Measurements from ENCODE around the gene ST13. TPM values are rescaled to one million over a fixed set of nuclear protein-coding genes. Genes with fewer than 3 reads are reported as not detected.
A peak's percentile ranks its signal among the peaks of the same experiment; 100 is the strongest.

ST13 gene
- polyA plus RNA-seq (2013, experiment 1 of 2): 202 TPM
- polyA plus RNA-seq (2013, experiment 2 of 2): 236 TPM

- Histone ChIP-seq H3K36me3 (ENCODE audit: insufficient read depth, low read length) (peaks cover 47% of the 10 kb centered on the region), H3K4me1 (ENCODE audit: insufficient read depth, low read length) (peaks cover 29% of the 10 kb centered on the region), H3K9ac (ENCODE audit: low read depth, low read length) (peak within 1 kb of the TSS; percentile 99), H3K9me3 (ENCODE audit: insufficient read depth, low read depth, low read length) (no peaks in the 10 kb centered on the region), H3K27me3 (ENCODE audit: insufficient read depth, low read length) (no peaks in the 10 kb centered on the region), H3K27ac (ENCODE audit: low read depth, low read length) (peak within 1 kb of the TSS; percentile 99), H3K4me3 (ENCODE audit: low read length) (peak within 1 kb of the TSS; percentile 99)
- under 1% methylated on average over 63 of the region's 63 CpGs for WGBS
Observed at GRCh38 chr22:40856513-40857308, at the start of gene ST13, which contains the start of gene XPNPEP3. Gene ST13 (minus strand): TSS chr22:40856639. CDS start chr22:40856540, 99 bp downstream. Gene XPNPEP3 (plus strand): TSS chr22:40857148. CDS start chr22:40857182, 34 bp downstream.

- H3K9me3 ChIP-seq (ENCODE audit: insufficient read depth, low read depth, low read length): no peaks in the 10 kb centered on the region
- H3K4me1 ChIP-seq (ENCODE audit: insufficient read depth, low read length): peaks cover 4% of the 10 kb centered on the region; the same call in 1 of the 2 replicates
- H3K36me3 ChIP-seq (ENCODE audit: insufficient read depth, low read length): peaks cover 24% of the 10 kb centered on the region
- H3K4me3 ChIP-seq (ENCODE audit: low read length): no peak overlapping the region
- no peak overlapping the region for H3K9ac ChIP-seq (ENCODE audit: low read depth, low read length)
- no peaks in the 10 kb centered on the region for H3K27me3 ChIP-seq (ENCODE audit: insufficient read depth, low read length)
- WGBS: 98% methylated on average over 1 of the region's 1 CpG
- H3K27ac ChIP-seq (ENCODE audit: low read depth, low read length): no peak overlapping the region
Observed at GRCh38 chr22:40904101-40904500, 47.7 kb upstream of the ST13 start.

- Histone ChIP-seq H3K4me1 (ENCODE audit: insufficient read depth, low read length) (no peaks in the 10 kb centered on the region), H3K27me3 (ENCODE audit: insufficient read depth, low read length) (no peaks in the 10 kb centered on the region), H3K9ac (ENCODE audit: low read depth, low read length) (no peak overlapping the region), H3K36me3 (ENCODE audit: insufficient read depth, low read length) (peaks cover 5% of the 10 kb centered on the region; the same call in 1 of the 2 replicates), H3K4me3 (ENCODE audit: low read length) (no peak overlapping the region), H3K27ac (ENCODE audit: low read depth, low read length) (no peak overlapping the region), H3K9me3 (ENCODE audit: insufficient read depth, low read depth, low read length) (no peaks in the 10 kb centered on the region)
- 69% methylated on average over 2 of the region's 3 CpGs for WGBS
Observed at GRCh38 chr22:40898850-40899357, 42.5 kb upstream of the ST13 start.

- Histone ChIP-seq H3K4me3 (ENCODE audit: low read length) (no peak overlapping the region), H3K9me3 (ENCODE audit: insufficient read depth, low read depth, low read length) (no peaks in the 10 kb centered on the region), H3K4me1 (ENCODE audit: insufficient read depth, low read length) (no peaks in the 10 kb centered on the region), H3K9ac (ENCODE audit: low read depth, low read length) (no peak overlapping the region), H3K27ac (ENCODE audit: low read depth, low read length) (no peak overlapping the region), H3K27me3 (ENCODE audit: insufficient read depth, low read length) (no peaks in the 10 kb centered on the region), H3K36me3 (ENCODE audit: insufficient read depth, low read length) (peaks cover 12% of the 10 kb centered on the region)
- WGBS: 98% methylated on average over 4 of the region's 4 CpGs
Observed at GRCh38 chr22:40894417-40894816, 38.0 kb upstream of the ST13 start.

GRCh38 chr22:40890881-40891280 lies 34.4 kb upstream of the ST13 start:
- Histone ChIP-seq H3K9me3 (ENCODE audit: insufficient read depth, low read depth, low read length) (no peaks in the 10 kb centered on the region), H3K27me3 (ENCODE audit: insufficient read depth, low read length) (no peaks in the 10 kb centered on the region), H3K27ac (ENCODE audit: low read depth, low read length) (no peak overlapping the region), H3K9ac (ENCODE audit: low read depth, low read length) (no peak overlapping the region), H3K4me1 (ENCODE audit: insufficient read depth, low read length) (no peaks in the 10 kb centered on the region), H3K4me3 (ENCODE audit: low read length) (no peak overlapping the region), H3K36me3 (ENCODE audit: insufficient read depth, low read length) (peaks cover 44% of the 10 kb centered on the region)
- WGBS: 98% methylated on average over 3 of the region's 3 CpGs

- no peak overlapping the region for H3K4me3 ChIP-seq (ENCODE audit: low read length)
Observed at GRCh38 chr22:40889116-40889515, 32.7 kb upstream of the ST13 start.

GRCh38 chr22:40878922-40879321 lies 22.5 kb upstream of the ST13 start:
- Histone ChIP-seq H3K9me3 (ENCODE audit: insufficient read depth, low read depth, low read length) (no peaks in the 10 kb centered on the region), H3K4me3 (ENCODE audit: low read length) (no peak overlapping the region), H3K9ac (ENCODE audit: low read depth, low read length) (no peak overlapping the region), H3K36me3 (ENCODE audit: insufficient read depth, low read length) (peaks cover 42% of the 10 kb centered on the region), H3K4me1 (ENCODE audit: insufficient read depth, low read length) (no peaks in the 10 kb centered on the region), H3K27ac (ENCODE audit: low read depth, low read length) (no peak overlapping the region), H3K27me3 (ENCODE audit: insufficient read depth, low read length) (no peaks in the 10 kb centered on the region)
- 96% methylated on average over 2 of the region's 2 CpGs for WGBS

More at GRCh38 chr22:40889116-40889515, 32.7 kb upstream of the ST13 start:
- H3K9ac ChIP-seq (ENCODE audit: low read depth, low read length): no peak overlapping the region
- H3K36me3 ChIP-seq (ENCODE audit: insufficient read depth, low read length): peaks cover 57% of the 10 kb centered on the region
- no peaks in the 10 kb centered on the region for H3K9me3 ChIP-seq (ENCODE audit: insufficient read depth, low read depth, low read length)
- H3K27ac ChIP-seq (ENCODE audit: low read depth, low read length): no peak overlapping the region
- no peaks in the 10 kb centered on the region for H3K4me1 ChIP-seq (ENCODE audit: insufficient read depth, low read length)
- no peaks in the 10 kb centered on the region for H3K27me3 ChIP-seq (ENCODE audit: insufficient read depth, low read length)

GRCh38 chr22:40877488-40877887 lies 21.0 kb upstream of the ST13 start:
- no peak overlapping the region for H3K4me3 ChIP-seq (ENCODE audit: low read length)
- no peaks in the 10 kb centered on the region for H3K27me3 ChIP-seq (ENCODE audit: insufficient read depth, low read length)
- H3K27ac ChIP-seq (ENCODE audit: low read depth, low read length): no peak overlapping the region
- 90% methylated on average over 3 of the region's 3 CpGs for WGBS
- no peak overlapping the region for H3K9ac ChIP-seq (ENCODE audit: low read depth, low read length)
- H3K36me3 ChIP-seq (ENCODE audit: insufficient read depth, low read length): peaks cover 32% of the 10 kb centered on the region
- no peaks in the 10 kb centered on the region for H3K4me1 ChIP-seq (ENCODE audit: insufficient read depth, low read length)
- no peaks in the 10 kb centered on the region for H3K9me3 ChIP-seq (ENCODE audit: insufficient read depth, low read depth, low read length)

GRCh38 chr22:40876907-40877306 lies 20.5 kb upstream of the ST13 start:
- H3K27me3 ChIP-seq (ENCODE audit: insufficient read depth, low read length): no peaks in the 10 kb centered on the region
- no peak overlapping the region for H3K4me3 ChIP-seq (ENCODE audit: low read length)
- no peak overlapping the region for H3K9ac ChIP-seq (ENCODE audit: low read depth, low read length)
- 84% methylated on average over 1 of the region's 1 CpG for WGBS
- H3K9me3 ChIP-seq (ENCODE audit: insufficient read depth, low read depth, low read length): no peaks in the 10 kb centered on the region
- peaks cover 30% of the 10 kb centered on the region for H3K36me3 ChIP-seq (ENCODE audit: insufficient read depth, low read length)
- no peaks in the 10 kb centered on the region for H3K4me1 ChIP-seq (ENCODE audit: insufficient read depth, low read length)
- no peak overlapping the region for H3K27ac ChIP-seq (ENCODE audit: low read depth, low read length)

GRCh38 chr22:40875111-40875510 lies 18.7 kb upstream of the ST13 start:
- no peak overlapping the region for H3K9ac ChIP-seq (ENCODE audit: low read depth, low read length)
- peaks cover 35% of the 10 kb centered on the region for H3K36me3 ChIP-seq (ENCODE audit: insufficient read depth, low read length)
- H3K9me3 ChIP-seq (ENCODE audit: insufficient read depth, low read depth, low read length): no peaks in the 10 kb centered on the region
- WGBS: 91% methylated on average over 3 of the region's 3 CpGs
- H3K4me1 ChIP-seq (ENCODE audit: insufficient read depth, low read length): no peaks in the 10 kb centered on the region
- H3K27me3 ChIP-seq (ENCODE audit: insufficient read depth, low read length): no peaks in the 10 kb centered on the region
- no peak overlapping the region for H3K27ac ChIP-seq (ENCODE audit: low read depth, low read length)
- H3K4me3 ChIP-seq (ENCODE audit: low read length): no peak overlapping the region

- no peaks in the 10 kb centered on the region for H3K4me1 ChIP-seq (ENCODE audit: insufficient read depth, low read length)
- no peak overlapping the region for H3K9ac ChIP-seq (ENCODE audit: low read depth, low read length)
- no peaks in the 10 kb centered on the region for H3K27me3 ChIP-seq (ENCODE audit: insufficient read depth, low read length)
- peaks cover 44% of the 10 kb centered on the region for H3K36me3 ChIP-seq (ENCODE audit: insufficient read depth, low read length)
- WGBS: 99% methylated on average over 3 of the region's 3 CpGs
- no peak overlapping the region for H3K27ac ChIP-seq (ENCODE audit: low read depth, low read length)
- H3K4me3 ChIP-seq (ENCODE audit: low read length): no peak overlapping the region
- H3K9me3 ChIP-seq (ENCODE audit: insufficient read depth, low read depth, low read length): no peaks in the 10 kb centered on the region
Observed at GRCh38 chr22:40874016-40874415, 17.6 kb upstream of the ST13 start.

Measured in HUES64 (cell line).